ENCODE results near the gene PTGIR. TPM values are rescaled to one million over a fixed set of nuclear protein-coding genes. Genes with fewer than 3 reads are reported as not detected.
A peak's percentile ranks its signal among the peaks of the same experiment; 100 is the strongest.

The PTGIR gene
- total RNA-seq, 1 experiment from 2014 or later: not detected

DNA sequence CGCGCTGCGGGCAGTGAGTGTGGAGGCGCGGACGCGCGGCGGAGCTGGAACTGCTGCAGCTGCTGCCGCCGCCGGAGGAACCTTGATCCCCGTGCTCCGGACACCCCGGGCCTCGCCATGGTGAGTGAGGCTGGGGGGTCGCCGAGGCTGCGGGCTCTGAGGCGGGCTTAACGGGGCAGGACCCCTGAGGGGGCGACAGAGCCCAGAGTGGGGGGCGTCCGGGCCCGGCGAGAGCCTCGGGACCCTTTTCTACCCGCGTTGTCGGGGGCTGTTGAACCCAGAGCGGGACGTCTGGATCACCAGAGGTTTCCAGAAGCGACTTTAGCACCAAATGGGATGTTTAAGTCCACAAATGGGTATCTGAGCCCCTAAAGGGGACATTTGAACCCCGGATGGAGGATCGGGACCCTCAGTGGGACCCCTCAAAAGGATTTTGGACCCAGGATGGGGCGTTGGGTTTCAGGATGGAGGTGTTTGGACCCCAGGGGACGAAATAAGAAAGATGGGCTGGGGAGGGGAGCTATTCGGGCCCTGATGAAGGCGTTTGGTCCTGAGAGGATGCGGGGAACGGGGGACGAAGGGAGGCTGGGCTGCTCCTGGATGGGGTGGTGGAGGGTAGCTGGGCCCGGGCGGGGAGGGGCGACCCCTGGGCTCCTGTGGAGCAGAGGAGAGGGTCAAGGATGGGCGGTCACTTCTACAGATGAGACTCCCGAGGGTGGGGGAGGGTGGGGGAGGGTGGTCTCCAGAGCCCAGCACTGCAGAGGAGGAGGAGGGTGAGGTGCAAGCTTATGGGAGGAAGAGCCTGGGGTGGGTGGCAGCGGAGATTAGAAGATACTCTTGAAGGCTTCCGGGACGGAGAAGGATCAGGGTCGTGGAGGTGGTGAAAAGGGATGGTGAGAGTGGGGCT, 23.3 kb downstream of the PTGIR start, which contains the start of gene CALM3:
CALM3 (plus strand) TSS at position 13 of the 907 bp plus-strand sequence; CDS start at position 118, 105 bp downstream.
- no peak for DNase-seq (ENCODE audit: low read depth)

- DNase-seq (ENCODE audit: low read depth): peak; percentile 97
Observed at GRCh38 chr19:46600384-46601317, 24.2 kb downstream of the PTGIR start.

GRCh38 chr19:46599716-46600373, 25.0 kb downstream of the PTGIR start:
- DNase-seq (ENCODE audit: low read depth): no peak

DNA sequence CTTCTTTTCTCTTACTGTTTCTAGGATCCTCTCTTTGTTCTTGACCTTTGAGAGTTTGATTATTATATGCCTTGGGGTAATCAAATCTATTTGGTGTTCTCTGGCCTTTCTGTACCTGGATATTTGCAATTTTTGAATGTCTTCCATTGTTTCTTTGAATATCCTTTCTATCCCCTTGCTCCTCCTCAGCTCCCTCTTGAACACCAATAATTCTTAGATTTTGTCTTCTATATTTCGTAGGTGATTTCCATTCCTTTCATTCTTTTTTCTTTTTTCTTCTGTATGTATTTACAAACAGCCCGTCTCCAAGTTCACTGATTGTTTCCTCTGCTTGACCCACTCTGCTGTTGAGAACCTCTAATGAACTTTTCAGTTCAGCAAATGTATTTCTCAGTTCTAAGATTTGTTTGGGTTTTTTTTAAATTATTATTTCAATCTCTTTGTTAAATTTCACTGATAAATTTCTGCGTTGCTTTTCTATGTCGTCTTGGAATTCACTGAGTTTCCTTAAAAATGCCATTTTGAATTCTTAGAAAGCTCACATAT, 26.4 kb downstream of the PTGIR start:
- no peak for DNase-seq (ENCODE audit: low read depth)

GRCh38 chr19:46596008-46596407, 28.9 kb downstream of the PTGIR start:
- no peak for DNase-seq (ENCODE audit: low read depth)

DNA sequence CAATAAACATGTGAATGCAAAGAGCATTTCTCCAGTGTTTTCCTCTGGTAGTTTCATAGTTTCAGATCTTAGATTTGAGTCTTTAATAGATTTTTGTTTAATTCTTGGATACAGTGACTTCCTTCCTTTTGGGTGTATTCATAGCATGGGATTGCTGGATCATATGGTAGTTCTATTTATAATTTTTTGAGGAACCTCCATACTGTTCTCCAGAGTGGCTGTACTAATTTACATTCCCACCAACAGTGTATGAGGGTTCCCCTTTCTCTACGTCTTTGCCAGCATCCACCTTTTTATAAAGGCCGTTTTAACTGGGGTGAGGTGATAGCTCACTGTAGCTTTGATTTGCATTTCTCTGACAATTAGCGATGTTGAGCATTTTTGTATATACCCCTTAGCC, 33.0 kb downstream of the PTGIR start:
- no peak for DNase-seq (ENCODE audit: low read depth)

GRCh38 chr19:46591254-46591653, 33.6 kb downstream of the PTGIR start:
- no peak for DNase-seq (ENCODE audit: low read depth)

DNA sequence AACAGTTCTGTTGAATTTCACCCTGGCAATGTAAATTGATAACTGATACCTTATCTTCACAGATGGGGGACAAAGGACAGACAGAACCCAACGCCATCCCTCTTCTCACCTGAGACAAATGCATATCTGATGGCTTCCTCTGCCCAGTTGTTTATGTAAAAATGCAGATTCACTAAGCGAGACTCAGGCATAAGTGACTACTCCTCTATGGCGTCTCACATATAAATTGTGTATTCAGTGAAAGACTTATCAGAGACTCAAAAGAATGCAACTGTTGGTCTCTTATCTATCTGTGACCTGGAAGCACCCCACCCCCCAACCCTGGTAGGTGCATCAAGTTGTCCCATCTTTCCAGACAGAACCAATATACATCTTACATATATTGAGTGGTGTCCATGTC, 37.0 kb downstream of the PTGIR start:
- DNase-seq (ENCODE audit: low read depth): no peak

DNA sequence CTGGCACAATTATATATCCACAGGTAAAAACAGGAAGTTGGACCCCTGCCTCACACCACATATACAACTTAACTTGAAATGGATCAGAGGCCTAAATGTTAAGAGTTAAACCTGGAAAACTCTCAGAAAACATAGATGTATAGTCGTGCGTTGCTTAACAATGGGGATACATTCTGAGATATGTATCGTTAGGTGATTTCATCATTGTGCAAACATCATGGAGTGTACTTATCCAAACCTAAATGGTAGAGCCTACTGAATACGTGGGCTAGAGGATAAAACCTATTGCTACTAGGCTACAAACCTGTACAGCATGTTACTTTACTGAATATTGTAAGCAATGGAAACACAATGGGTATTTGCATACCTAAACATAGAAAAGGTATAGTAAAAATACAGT, 38.6 kb downstream of the PTGIR start:
- no peak for DNase-seq (ENCODE audit: low read depth)

- no peak for DNase-seq (ENCODE audit: low read depth)
Observed at GRCh38 chr19:46585539-46585938, 39.4 kb downstream of the PTGIR start.

GRCh38 chr19:46580247-46580646, 44.6 kb downstream of the PTGIR start:
- no peak for DNase-seq (ENCODE audit: low read depth)

GRCh38 chr19:46579361-46579879, 45.5 kb downstream of the PTGIR start:
- DNase-seq (ENCODE audit: low read depth): no peak

DNA sequence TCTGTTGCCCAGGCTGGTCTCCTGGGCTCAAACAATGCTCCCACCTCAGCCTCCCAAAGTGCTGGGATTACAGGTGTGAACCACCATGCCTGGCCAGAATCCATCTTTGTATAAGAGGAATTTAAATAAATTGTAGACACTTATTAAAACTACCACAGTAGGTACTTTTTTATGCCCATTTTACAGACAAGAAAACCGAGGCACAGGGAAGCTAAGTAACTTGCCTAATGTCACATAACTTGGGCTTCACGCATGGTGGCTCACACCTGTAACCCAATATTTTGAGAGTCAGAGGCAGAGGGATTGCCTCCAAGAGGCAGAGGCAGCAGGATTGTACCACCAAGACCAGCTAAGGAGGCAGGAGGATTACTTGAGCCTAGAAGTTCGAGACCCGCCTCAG, 46.4 kb downstream of the PTGIR start:
- no peak for DNase-seq (ENCODE audit: low read depth)

DNA sequence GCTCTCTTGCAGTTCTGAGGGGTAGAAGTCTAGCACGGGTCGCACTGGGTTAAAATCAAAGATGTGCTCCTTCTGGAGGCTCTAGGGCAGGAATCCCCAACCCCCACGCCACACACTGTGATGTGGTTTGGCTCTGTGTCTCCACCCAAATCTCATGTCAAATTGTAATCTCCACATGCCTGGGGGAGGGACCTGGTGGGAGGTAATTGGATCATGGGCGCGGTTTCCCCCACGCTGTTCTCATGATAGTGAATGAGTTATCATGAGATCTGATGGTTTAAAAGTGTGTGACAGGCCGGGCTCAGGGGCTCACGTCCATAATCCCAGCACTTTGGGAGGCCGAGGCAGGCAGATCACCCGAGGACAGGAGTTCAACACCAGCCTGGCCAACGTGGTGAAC, 50.4 kb downstream of the PTGIR start:
- no peak for DNase-seq (ENCODE audit: low read depth)

- DNase-seq (ENCODE audit: low read depth): peak; percentile 15
Observed at GRCh38 chr19:46573679-46574498, 51.0 kb downstream of the PTGIR start.

DNA sequence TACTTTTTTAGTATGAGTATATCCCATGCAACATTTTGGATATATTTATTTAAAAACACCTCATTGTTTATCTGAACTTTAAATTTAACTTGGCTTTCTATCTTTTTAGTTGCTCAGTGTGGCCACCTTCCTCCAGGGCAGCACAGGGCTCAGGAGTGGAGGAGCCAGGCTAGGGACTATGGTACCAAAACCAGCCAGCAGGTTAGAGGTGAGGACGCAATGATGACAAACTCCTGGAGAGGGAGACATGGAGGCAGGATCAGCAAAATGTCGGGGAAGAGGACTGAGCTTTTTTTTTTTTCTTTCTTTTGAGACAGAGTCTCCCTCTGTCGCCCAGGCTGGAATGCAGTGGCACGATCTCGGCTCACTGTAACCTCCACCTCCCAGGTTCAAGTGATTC, 53.4 kb downstream of the PTGIR start:
- no peak for DNase-seq (ENCODE audit: low read depth)

Data from LHCN-M2 (cell line).